GM12864 (cell line): Measurements from ENCODE around the gene BRAF.
A peak's percentile ranks its signal among the peaks of the same experiment; 100 is the strongest.

ENCODE experiments used
- DNase-seq: peaks from one replicate; pipeline ENCODE4 v3.0.0-alpha.2; 2011; ENCODE audit warnings: low read depth
- H3K4me3 ChIP-seq: 2 replicates; pipeline ENCODE4 v1.5.1; 2011; ENCODE audit warnings: mild to moderate bottlenecking, low read depth, low read length, control low read depth
- TF ChIP-seq, protein P1 (sequence below): IDR thresholded peaks from 2 replicates; pipeline ENCODE4 v1.5.1; 2011; ENCODE audit warnings: low read depth, mild to moderate bottlenecking, moderate library complexity, low read length, control low read depth, inconsistent platforms; ENCODE audit errors: missing control alignments

The BRAF gene

DNA sequence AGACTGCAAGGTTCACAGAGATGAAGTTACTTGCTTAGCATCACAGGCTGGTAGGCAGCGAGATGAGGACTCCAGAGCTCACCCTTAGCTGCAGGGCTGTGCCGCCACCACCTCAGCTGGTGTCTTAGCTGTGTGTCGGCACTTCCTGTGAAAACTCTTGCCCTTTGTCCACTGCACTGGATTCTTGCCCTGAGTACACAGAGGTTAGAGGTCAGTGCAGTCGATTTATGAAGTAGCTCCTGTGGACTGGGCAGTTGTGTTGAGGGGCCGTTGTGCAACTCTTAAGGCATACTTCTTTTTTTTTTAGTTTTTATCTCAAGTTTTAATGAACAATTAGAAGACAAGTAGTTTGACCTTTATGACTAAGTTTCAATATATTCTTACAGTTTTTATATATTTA, 217.6 kb downstream of the BRAF start:
- no peak for DNase-seq
- TF ChIP-seq, protein P1, sequence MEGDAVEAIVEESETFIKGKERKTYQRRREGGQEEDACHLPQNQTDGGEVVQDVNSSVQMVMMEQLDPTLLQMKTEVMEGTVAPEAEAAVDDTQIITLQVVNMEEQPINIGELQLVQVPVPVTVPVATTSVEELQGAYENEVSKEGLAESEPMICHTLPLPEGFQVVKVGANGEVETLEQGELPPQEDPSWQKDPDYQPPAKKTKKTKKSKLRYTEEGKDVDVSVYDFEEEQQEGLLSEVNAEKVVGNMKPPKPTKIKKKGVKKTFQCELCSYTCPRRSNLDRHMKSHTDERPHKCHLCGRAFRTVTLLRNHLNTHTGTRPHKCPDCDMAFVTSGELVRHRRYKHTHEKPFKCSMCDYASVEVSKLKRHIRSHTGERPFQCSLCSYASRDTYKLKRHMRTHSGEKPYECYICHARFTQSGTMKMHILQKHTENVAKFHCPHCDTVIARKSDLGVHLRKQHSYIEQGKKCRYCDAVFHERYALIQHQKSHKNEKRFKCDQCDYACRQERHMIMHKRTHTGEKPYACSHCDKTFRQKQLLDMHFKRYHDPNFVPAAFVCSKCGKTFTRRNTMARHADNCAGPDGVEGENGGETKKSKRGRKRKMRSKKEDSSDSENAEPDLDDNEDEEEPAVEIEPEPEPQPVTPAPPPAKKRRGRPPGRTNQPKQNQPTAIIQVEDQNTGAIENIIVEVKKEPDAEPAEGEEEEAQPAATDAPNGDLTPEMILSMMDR: no peak
- H3K4me3 ChIP-seq: no peak overlapping the region

DNA sequence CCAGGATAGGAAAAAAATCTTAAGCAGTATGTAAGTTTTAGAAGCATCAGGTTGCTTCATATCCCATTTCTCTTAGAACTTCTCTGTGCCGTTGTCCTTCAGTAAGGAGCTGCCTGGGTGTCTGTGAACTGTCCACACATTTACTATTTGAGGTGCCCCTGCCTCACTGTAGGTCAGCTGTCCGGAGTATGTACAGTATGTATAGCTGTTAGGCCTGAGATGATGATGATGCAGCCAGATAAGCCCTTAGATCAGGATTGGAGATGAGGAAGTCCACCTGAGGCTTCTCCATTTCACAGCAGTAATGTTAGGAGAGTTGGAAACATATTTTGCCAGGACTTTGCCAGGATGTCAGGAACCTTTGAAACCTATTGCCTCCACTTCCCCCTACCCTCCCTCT, 220.5 kb downstream of the BRAF start:
- DNase-seq: no peak
- no peak overlapping the region for H3K4me3 ChIP-seq

DNA sequence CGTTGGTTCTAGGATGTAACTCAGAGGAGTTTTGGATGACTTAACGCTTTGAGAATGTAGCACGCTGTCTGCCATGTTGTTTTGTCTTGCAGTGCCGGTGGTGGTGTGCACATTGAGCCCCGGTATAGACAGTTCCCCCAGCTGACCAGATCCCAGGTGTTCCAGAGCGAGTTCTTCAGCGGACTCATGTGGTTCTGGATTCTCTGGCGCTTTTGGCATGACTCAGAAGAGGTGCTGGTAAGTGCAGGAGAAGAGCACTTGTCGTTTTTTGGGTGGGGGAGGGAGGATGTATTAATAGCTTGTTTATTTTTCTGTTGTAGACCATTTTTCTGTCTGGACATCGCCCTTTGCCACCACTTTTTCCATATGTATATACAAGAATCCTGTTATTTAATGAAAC, 222.0 kb downstream of the BRAF start:
- no peak overlapping the region for H3K4me3 ChIP-seq
- TF ChIP-seq, protein P1: no peak
- no peak for DNase-seq

More for the DNA sequence above, 220.5 kb downstream of the BRAF start:
- TF ChIP-seq, protein P1: no peak

DNA sequence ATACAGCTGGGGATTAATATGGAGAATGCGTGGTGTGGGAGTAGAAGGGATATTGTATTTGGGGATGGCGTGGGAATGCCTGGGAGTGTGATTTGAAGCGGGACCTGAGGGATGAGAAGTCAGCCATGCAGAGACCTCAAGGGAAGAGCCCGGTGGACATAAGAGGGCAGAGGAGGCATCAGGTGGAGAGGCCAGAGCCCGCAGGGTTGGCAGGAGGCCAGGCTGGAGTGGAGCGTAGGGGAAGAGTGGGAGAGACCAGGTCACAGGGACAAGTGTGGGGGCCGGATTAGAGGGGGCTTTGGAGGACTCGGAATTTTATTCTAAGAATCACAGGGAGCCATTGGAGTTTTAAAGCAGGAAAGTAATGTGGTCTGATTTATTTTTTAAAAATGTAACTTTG, 226.3 kb downstream of the BRAF start:
- H3K4me3 ChIP-seq: no peak overlapping the region
- no peak for DNase-seq

DNA sequence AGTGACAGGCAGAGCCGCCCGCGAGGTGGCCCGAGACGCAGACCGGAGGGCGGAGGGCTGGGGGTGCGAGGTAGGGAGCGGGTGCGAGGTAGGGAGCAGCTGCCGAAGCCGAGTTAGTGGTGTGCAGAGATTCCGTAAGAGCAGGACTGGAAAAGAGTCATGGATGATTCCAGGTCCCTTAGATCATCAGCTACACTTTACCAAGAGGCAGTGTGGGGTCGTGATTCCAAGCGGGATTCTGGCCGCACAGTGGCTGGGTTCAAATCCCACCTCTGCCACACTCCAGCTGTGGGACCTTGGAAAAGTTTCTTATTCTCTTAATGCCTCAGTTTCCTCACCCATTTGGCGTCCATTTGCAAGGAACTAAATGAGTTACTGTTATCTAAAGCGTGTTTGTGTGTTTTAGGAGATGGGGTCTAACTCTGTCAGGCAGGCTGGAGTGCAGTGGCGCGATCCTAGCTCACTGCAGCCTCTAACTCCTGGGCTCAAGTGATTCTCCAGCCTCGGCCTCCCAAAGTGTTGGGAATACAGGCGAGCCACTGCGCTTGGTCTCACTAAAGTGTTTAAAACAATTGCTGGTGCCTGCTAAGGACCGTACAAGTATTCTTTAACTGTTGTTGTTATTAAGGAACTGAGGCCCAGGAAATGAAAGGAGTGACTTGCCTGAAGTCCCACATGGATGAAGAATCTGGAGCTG, 227.1 kb downstream of the BRAF start:
- H3K4me3 ChIP-seq: peak overlapping the region; percentile 94
- TF ChIP-seq, protein P1: no peak
- no peak for DNase-seq

More for the DNA sequence above, 226.3 kb downstream of the BRAF start:
- TF ChIP-seq, protein P1: no peak

DNA sequence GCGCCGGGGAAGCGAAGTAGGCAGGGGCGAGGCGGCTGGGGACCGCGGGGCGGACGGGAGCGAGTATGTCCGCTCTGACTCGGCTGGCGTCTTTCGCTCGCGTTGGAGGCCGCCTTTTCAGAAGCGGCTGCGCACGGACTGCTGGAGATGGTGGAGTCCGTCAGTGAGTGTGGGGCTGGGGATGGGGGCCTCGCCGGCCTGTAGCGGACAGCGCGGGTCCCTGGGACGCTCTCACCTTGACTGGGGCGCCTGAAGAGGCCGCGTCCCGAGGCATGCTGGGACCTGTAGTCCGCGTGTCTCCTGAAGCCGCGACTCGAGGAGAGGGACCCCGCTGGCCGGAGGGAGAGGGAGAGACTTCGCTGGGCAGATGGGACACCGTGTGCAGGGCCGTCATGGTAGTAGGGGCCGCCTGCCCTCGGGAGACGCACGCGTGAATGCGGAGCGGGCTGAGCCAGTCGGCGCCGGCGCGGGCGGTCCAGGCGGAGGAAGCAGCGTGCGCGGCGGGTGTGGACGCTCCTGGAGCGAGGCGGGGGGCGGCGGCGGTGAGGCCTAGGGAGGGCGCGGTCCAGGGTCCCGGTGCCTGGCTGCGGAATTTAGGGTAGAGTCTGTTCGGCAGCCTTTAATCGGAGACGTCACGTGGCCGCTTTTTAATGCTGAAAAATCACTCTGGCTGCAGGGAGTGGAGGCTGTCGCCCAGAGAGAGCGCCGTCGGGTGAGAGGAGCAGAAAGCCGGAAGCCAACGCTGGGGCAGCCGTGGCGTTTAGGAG, 227.9 kb downstream of the BRAF start, which contains the start of gene NDUFB2:
Gene NDUFB2 (plus strand): TSS at position 29 of the 767 bp plus-strand sequence. CDS start 37 bp downstream, at position 66.
- peak within 1 kb of the TSS; percentile 94 for H3K4me3 ChIP-seq
- TF ChIP-seq, protein P1: no peak
- DNase-seq: peak; percentile 48
